HCT116 (cell line): ENCODE data around the gene RET. TPM values are rescaled to one million over a fixed set of nuclear protein-coding genes. Genes with fewer than 3 reads are reported as not detected.

Source experiments
- ATAC-seq: fragments of 200-7000 bp; cut with Tn5 transposase; 2 replicates; pipeline ENCODE4 v1.9.1; 2020; ENCODE audit warnings: mild to moderate bottlenecking, moderate library complexity
- BruUV-seq: library from RNA; stranded (reverse); fragments of 400-500 nt; replicated peaks from 2 replicates; lab custom pipeline; 2021; lab: Mats Ljungman, UMichigan
- CTCF ChIA-PET: fragments of 300-600 bp; sonication (Branson Sonifier 250); formaldehyde crosslinking; loops from one replicate; lab custom pipeline; 2021; ENCODE audit warnings: antibody characterized with exemption; lab: Charles Lee
- POLR2A ChIA-PET: fragments of 300-600, 350-600 bp; sonication (Branson Sonifier 250); formaldehyde crosslinking; loops from one replicate; lab custom pipeline; 2021; ENCODE audit warnings: antibody characterized with exemption; lab: Charles Lee
- RAD21 ChIA-PET, 2 experiments: fragments of 300-600 bp; sonication (Branson Sonifier 250); formaldehyde crosslinking; loops; one replicate each; lab custom pipeline; 2023; ENCODE audit warnings: low total read pairs in 2 of 2; ENCODE audit not compliant: uncharacterized antibody in 2 of 2, unreplicated experiment in 2 of 2, low non-redundant PET in 1 of 2; lab: Charles Lee
- DNase-seq: peaks from one replicate; pipeline ENCODE4 v3.0.0-alpha.2; 2010; ENCODE audit warnings: low read depth, low spot score
- H2AFZ ChIP-seq: fragments of 200-600 bp; shearing (Covaris generic), sonication (generic); 2 replicates; pipeline ENCODE4 v1.6.1; 2017; ENCODE audit warnings: low read depth, mixed run types, mixed read lengths, antibody characterized with exemption, low read length; ENCODE audit not compliant: poor library complexity, severe bottlenecking
- H3K27ac ChIP-seq: 2 replicates; pipeline ENCODE4 v1.5.1; 2012; ENCODE audit warnings: low read depth, low read length
- H3K27me3 ChIP-seq: fragments of 200-600 bp; sonication (generic); 2 replicates; pipeline ENCODE4 v1.6.1; 2016; ENCODE audit warnings: mixed run types, low read length, mixed read lengths; ENCODE audit not compliant: insufficient read depth
- H3K36me3 ChIP-seq, 2 experiments: fragments of 200-500 bp in 1 of 2; fragments of 200-600 bp in 1 of 2; sonication (Bioruptor generic) in 1 of 2; sonication (generic) in 1 of 2; 2 replicates each; pipeline versions ENCODE4 v1.5.1 to v1.6.1; 2014 to 2016; ENCODE audit warnings: low read length in 2 of 2, inconsistent platforms in 1 of 2, mixed read lengths in 1 of 2, mixed run types in 1 of 2; ENCODE audit not compliant: insufficient read depth in 2 of 2, control insufficient read depth in 1 of 2
- H3K4me1 ChIP-seq, 2 experiments: fragments of 200-600 bp in 1 of 2; sonication (generic) in 1 of 2; 2 replicates each; pipeline versions ENCODE4 v1.5.1 to v1.6.1; 2012 to 2017; ENCODE audit warnings: low read length in 2 of 2, inconsistent platforms in 1 of 2, mild to moderate bottlenecking in 1 of 2, mixed read lengths in 1 of 2, mixed run types in 1 of 2, moderate library complexity in 1 of 2; ENCODE audit not compliant: insufficient read depth in 2 of 2, control insufficient read depth in 1 of 2
- H3K4me2 ChIP-seq: fragments of 200-600 bp; sonication (generic); 2 replicates; pipeline ENCODE4 v1.6.1; 2017; ENCODE audit warnings: mixed run types, low read length, mixed read lengths
- H3K4me3 ChIP-seq, 2 experiments: fragments of 200-600 bp in 1 of 2; sonication (generic) in 1 of 2; replicated peaks in 1 of 2; 2 replicates each; pipeline ENCODE4 v1.5.1; 2011 to 2016; ENCODE audit warnings: low read length in 2 of 2, control low read depth in 1 of 2, low read depth in 1 of 2, mild to moderate bottlenecking in 1 of 2, mixed read lengths in 1 of 2, mixed run types in 1 of 2
- H3K79me2 ChIP-seq: fragments of 200-600 bp; sonication (generic); 2 replicates; pipeline ENCODE4 v1.6.1; 2017; ENCODE audit warnings: mild to moderate bottlenecking, mixed run types, low read length, moderate library complexity, mixed read lengths; ENCODE audit not compliant: insufficient read depth
- H3K9ac ChIP-seq: fragments of 200-600 bp; sonication (generic); 2 replicates; pipeline ENCODE4 v1.6.1; 2016; ENCODE audit warnings: low read length, mixed read lengths
- H3K9me2 ChIP-seq: fragments of 200-600 bp; sonication (generic), shearing (Covaris generic); 2 replicates; pipeline ENCODE4 v1.6.1; 2017; ENCODE audit warnings: mixed run types, mild to moderate bottlenecking, moderate library complexity; ENCODE audit not compliant: insufficient read depth
- H3K9me3 ChIP-seq, 2 experiments: fragments of 200-500 bp in 1 of 2; fragments of 200-600 bp in 1 of 2; sonication (Bioruptor generic) in 1 of 2; sonication (generic) in 1 of 2; 2 replicates each; pipeline ENCODE4 v1.6.1; 2014 to 2017; ENCODE audit warnings: low read length in 2 of 2, mixed read lengths in 2 of 2, inconsistent platforms in 1 of 2, low read depth in 1 of 2, mild to moderate bottlenecking in 1 of 2, mixed run types in 1 of 2, moderate library complexity in 1 of 2; ENCODE audit not compliant: control insufficient read depth in 1 of 2, insufficient read depth in 1 of 2
- H4K20me1 ChIP-seq: fragments of 200-600 bp; sonication (generic), shearing (Covaris generic); 2 replicates; pipeline ENCODE4 v1.6.1; 2017; ENCODE audit warnings: mixed run types, mild to moderate bottlenecking, moderate library complexity; ENCODE audit not compliant: insufficient read depth
- CBX3 ChIP-seq: IDR thresholded peaks from 2 replicates; pipeline ENCODE4 v1.6.1; 2012; ENCODE audit warnings: low read depth
- CEBPB ChIP-seq: IDR thresholded peaks from 2 replicates; pipeline ENCODE4 v1.6.1; 2012; ENCODE audit warnings: low read depth
- ELF1 ChIP-seq: IDR thresholded peaks from 2 replicates; pipeline ENCODE4 v1.6.1; 2012; ENCODE audit warnings: low read depth, borderline replicate concordance
- EZH2phosphoT487 ChIP-seq: fragments of 200-600 bp; IDR thresholded peaks from 2 replicates; pipeline ENCODE4 v1.6.1; 2018; ENCODE audit warnings: antibody characterized with exemption, borderline replicate concordance
- FOSL1 ChIP-seq: IDR thresholded peaks from 2 replicates; pipeline ENCODE4 v1.6.1; 2012; ENCODE audit warnings: low read depth
- JUND ChIP-seq: IDR thresholded peaks from 2 replicates; pipeline ENCODE4 v1.6.1; 2012
- POLR2A ChIP-seq: IDR thresholded peaks from 2 replicates; pipeline ENCODE4 v1.7.0; 2011; ENCODE audit warnings: borderline replicate concordance; ENCODE audit not compliant: insufficient read depth, insufficient read length; ENCODE audit errors: extremely low read depth
- RAD21 ChIP-seq: IDR thresholded peaks from 2 replicates; pipeline ENCODE4 v1.6.1; 2012; ENCODE audit warnings: low read depth, mild to moderate bottlenecking
- REST ChIP-seq: IDR thresholded peaks from 2 replicates; pipeline ENCODE4 v1.6.1; 2012; ENCODE audit warnings: low read depth
- SIN3A ChIP-seq: IDR thresholded peaks from 2 replicates; pipeline ENCODE4 v1.6.1; 2012; ENCODE audit warnings: low read depth
- SP1 ChIP-seq: IDR thresholded peaks from 2 replicates; pipeline ENCODE4 v1.6.1; 2012; ENCODE audit warnings: low read depth
- ZBTB33 ChIP-seq: IDR thresholded peaks from 2 replicates; pipeline ENCODE4 v1.6.1; 2011; ENCODE audit warnings: mild to moderate bottlenecking, low read length, moderate library complexity; ENCODE audit not compliant: insufficient replicate concordance; ENCODE audit errors: extremely low read depth
- ZFX ChIP-seq: fragments of 450-650 bp; IDR thresholded peaks from 2 replicates; pipeline ENCODE4 v1.6.1; 2017
- ZNF274 ChIP-seq: fragments of 200-500 bp; sonication (Bioruptor generic); IDR thresholded peaks from 2 replicates; pipeline ENCODE4 v1.6.1; 2014; ENCODE audit warnings: mild to moderate bottlenecking, low read depth, low read length, inconsistent platforms
- intact Hi-C: fragments of 100-400 bp; cut with micrococcal nuclease; formaldehyde crosslinking; loops from 2 replicates; pipeline ENCODE4 v1.10.0; 2022
- total RNA-seq: library from RNA; stranded (reverse); gene quantifications from one replicate; pipeline ENCODE4 v1.2.1, GENCODE V29; 2021; ENCODE audit not compliant: unreplicated experiment
- TF ChIP-seq, protein P1 (sequence below), 3 experiments: fragments of 200-600 bp in 1 of 3; sonication (generic) in 1 of 3; IDR thresholded peaks in 2 of 3; conservative IDR thresholded peaks in 1 of 3; 2 replicates each; pipeline ENCODE4 v1.5.1; 2012 to 2017; ENCODE audit warnings: low read depth in 2 of 3, low read length in 2 of 3, antibody characterized with exemption in 1 of 3, borderline replicate concordance in 1 of 3, control low read depth in 1 of 3, mild to moderate bottlenecking in 1 of 3, mixed read lengths in 1 of 3, mixed run types in 1 of 3, moderate library complexity in 1 of 3; ENCODE audit not compliant: insufficient read depth in 1 of 3

The RET gene
- total RNA-seq, 1 experiment from 2014 or later, result 5.9 TPM

DNA sequence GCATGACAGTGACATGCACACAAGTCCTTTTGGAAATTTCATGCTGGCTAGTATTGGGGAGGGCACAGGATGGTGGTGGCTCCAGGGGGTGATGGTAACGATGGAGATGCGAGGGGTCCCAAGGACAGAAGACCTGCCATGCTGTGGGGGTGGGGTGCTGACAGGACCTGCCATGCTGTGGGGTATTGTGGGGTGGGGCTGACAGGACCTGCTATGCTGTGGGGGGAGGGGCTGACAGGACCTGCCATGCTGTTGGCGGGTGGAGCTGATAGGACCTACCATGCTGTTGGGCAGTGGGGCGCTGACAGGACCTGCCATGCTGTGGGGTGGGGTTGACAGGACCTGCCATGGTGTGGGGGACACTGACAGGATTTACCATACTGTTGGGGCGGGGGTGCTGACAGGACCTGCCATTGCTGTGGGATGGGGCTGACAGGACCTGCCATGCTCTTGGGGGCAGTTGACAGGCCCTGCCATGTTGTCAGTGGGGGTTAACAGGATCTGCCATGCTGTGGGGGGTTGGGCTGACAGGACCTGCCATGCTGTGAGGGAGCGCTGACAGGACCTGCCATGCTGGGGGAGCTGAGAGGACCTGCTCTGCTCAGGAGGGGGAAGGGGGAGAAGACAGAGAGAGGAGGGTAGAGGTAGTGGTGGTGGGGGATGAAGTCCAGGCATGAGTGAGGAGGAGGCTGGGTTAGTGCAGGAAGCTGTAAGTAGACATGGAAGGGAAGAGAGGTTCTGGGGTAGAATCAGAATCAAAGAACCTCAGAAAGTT lies 36.2 kb upstream of the RET start:
- POLR2A ChIA-PET, result no interaction called here
- no TSS peak for BruUV-seq
- no peak overlapping the region for H3K4me3 ChIP-seq
- H3K4me1 ChIP-seq, result no peaks in the 10 kb centered on the region
- H3K79me2 ChIP-seq, result no peaks in the 10 kb centered on the region
- RAD21 ChIA-PET, result no interaction called here
- H3K27me3 ChIP-seq, result no peaks in the 10 kb centered on the region
- no peak overlapping the region for H3K4me2 ChIP-seq
- no peak for ATAC-seq
- no peaks in the 10 kb centered on the region for H3K9me2 ChIP-seq
- no peak for TF ChIP-seq POLR2A
- TF ChIP-seq CEBPB, result no peak
- no peak for TF ChIP-seq EZH2phosphoT487
- no peak for TF ChIP-seq ZBTB33
- no peak for TF ChIP-seq ELF1
- no peak for TF ChIP-seq ZFX
- TF ChIP-seq REST, result no peak
- no peak for TF ChIP-seq SP1
- no peak for TF ChIP-seq SIN3A
- TF ChIP-seq RAD21, result no peak
- no peak for TF ChIP-seq ZNF274
- TF ChIP-seq, protein P1, sequence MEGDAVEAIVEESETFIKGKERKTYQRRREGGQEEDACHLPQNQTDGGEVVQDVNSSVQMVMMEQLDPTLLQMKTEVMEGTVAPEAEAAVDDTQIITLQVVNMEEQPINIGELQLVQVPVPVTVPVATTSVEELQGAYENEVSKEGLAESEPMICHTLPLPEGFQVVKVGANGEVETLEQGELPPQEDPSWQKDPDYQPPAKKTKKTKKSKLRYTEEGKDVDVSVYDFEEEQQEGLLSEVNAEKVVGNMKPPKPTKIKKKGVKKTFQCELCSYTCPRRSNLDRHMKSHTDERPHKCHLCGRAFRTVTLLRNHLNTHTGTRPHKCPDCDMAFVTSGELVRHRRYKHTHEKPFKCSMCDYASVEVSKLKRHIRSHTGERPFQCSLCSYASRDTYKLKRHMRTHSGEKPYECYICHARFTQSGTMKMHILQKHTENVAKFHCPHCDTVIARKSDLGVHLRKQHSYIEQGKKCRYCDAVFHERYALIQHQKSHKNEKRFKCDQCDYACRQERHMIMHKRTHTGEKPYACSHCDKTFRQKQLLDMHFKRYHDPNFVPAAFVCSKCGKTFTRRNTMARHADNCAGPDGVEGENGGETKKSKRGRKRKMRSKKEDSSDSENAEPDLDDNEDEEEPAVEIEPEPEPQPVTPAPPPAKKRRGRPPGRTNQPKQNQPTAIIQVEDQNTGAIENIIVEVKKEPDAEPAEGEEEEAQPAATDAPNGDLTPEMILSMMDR (IDR thresholded peaks at IDR 0.05 in 2 of 3, conservative IDR thresholded peaks at IDR 0.05 in 1 of 3; ENCODE audit: borderline replicate concordance in 1 of 3, insufficient read depth in 1 of 3, low read depth in 2 of 3, low read length in 2 of 3), result no peak
- no peak for TF ChIP-seq FOSL1
- no peak for TF ChIP-seq JUND
- no peak for TF ChIP-seq CBX3
- H3K9me3 ChIP-seq, result no peaks in the 10 kb centered on the region
- intact Hi-C loops, result no loop called here
- H4K20me1 ChIP-seq, result no peaks in the 10 kb centered on the region
- no peak for DNase-seq
- H3K9ac ChIP-seq, result no peak overlapping the region
- CTCF ChIA-PET, result no interaction called here
- H2AFZ ChIP-seq, result no peak overlapping the region
- H3K27ac ChIP-seq, result no peak overlapping the region
- no peaks in the 10 kb centered on the region for H3K36me3 ChIP-seq
